ENCODE measurements around the gene SF3B5. TPM values are rescaled to one million over a fixed set of nuclear protein-coding genes. Genes with fewer than 3 reads are reported as not detected.
"Not testable (repeated sequence)": the region's sequence is repeated elsewhere in the genome, so short reads cannot be mapped to it uniquely, and the experiment has no call there.

SF3B5 gene
- polyA plus RNA-seq (ENCODE audit: insufficient read length in 4 of 4) = 100 to 1,000 TPM in 3 of 4 donors, 10 to 100 TPM in 1; 94.7 to 146 (median 122) TPM

GRCh38 chr6:144095134-144096002, at the start of gene SF3B5:
TSS of gene SF3B5 (minus strand) at chr6:144095573. CDS start at chr6:144095497, 76 bp downstream.
- peak; percentile 98 to 99 (median 99) for DNase-seq (ENCODE audit: low read depth in 4 of 4, low spot score in 3 of 4)

GRCh38 chr6:144144996-144145395, 49.6 kb upstream of the SF3B5 start:
- no peak for DNase-seq (ENCODE audit: low read depth in 4 of 4, low spot score in 3 of 4)

GRCh38 chr6:144143878-144144277, 48.5 kb upstream of the SF3B5 start:
- no peak for DNase-seq (ENCODE audit: low read depth in 4 of 4, low spot score in 3 of 4)

GRCh38 chr6:144143106-144143505, 47.7 kb upstream of the SF3B5 start:
- no peak for DNase-seq (ENCODE audit: low read depth in 4 of 4, low spot score in 3 of 4)

GRCh38 chr6:144141470-144141869, 46.1 kb upstream of the SF3B5 start:
- DNase-seq (ENCODE audit: low read depth in 4 of 4, low spot score in 3 of 4) = no peak

GRCh38 chr6:144140867-144141266, 45.5 kb upstream of the SF3B5 start:
- no peak for DNase-seq (ENCODE audit: low read depth in 4 of 4, low spot score in 3 of 4)

- DNase-seq (ENCODE audit: low read depth in 4 of 4, low spot score in 3 of 4) = no peak
Measured at GRCh38 chr6:144139817-144140216, 44.4 kb upstream of the SF3B5 start.

GRCh38 chr6:144138542-144138941, 43.2 kb upstream of the SF3B5 start:
- DNase-seq (ENCODE audit: low read depth in 4 of 4, low spot score in 3 of 4) = no peak

- DNase-seq (ENCODE audit: low read depth in 4 of 4, low spot score in 3 of 4) = no peak
Measured at GRCh38 chr6:144134737-144135136, 39.4 kb upstream of the SF3B5 start.

GRCh38 chr6:144134176-144134575, 38.8 kb upstream of the SF3B5 start:
- no peak for DNase-seq (ENCODE audit: low read depth in 4 of 4, low spot score in 3 of 4)

GRCh38 chr6:144133225-144133821, 38.0 kb upstream of the SF3B5 start:
- DNase-seq (ENCODE audit: low read depth in 4 of 4, low spot score in 3 of 4) = no peak

- not testable (repeated sequence) for DNase-seq (ENCODE audit: low read depth in 4 of 4, low spot score in 3 of 4)
Measured at GRCh38 chr6:144132167-144132690, 36.9 kb upstream of the SF3B5 start.

GRCh38 chr6:144131248-144131709, 35.9 kb upstream of the SF3B5 start:
- DNase-seq (ENCODE audit: low read depth in 4 of 4, low spot score in 3 of 4) = no peak

- DNase-seq (ENCODE audit: low read depth in 4 of 4, low spot score in 3 of 4) = no peak
Measured at GRCh38 chr6:144129469-144129868, 34.1 kb upstream of the SF3B5 start.

- DNase-seq (ENCODE audit: low read depth in 4 of 4, low spot score in 3 of 4) = no peak
Measured at GRCh38 chr6:144127097-144127496, 31.7 kb upstream of the SF3B5 start.

GRCh38 chr6:144123836-144124235, 28.5 kb upstream of the SF3B5 start:
- no peak for DNase-seq (ENCODE audit: low read depth in 4 of 4, low spot score in 3 of 4)

GRCh38 chr6:144123421-144123820, 28.0 kb upstream of the SF3B5 start:
- no peak for DNase-seq (ENCODE audit: low read depth in 4 of 4, low spot score in 3 of 4)

- no peak for DNase-seq (ENCODE audit: low read depth in 4 of 4, low spot score in 3 of 4)
Measured at GRCh38 chr6:144122861-144123260, 27.5 kb upstream of the SF3B5 start.

- DNase-seq (ENCODE audit: low read depth in 4 of 4, low spot score in 3 of 4) = no peak
Measured at GRCh38 chr6:144119376-144119775, 24.0 kb upstream of the SF3B5 start.

GRCh38 chr6:144115219-144115618, 19.8 kb upstream of the SF3B5 start:
- DNase-seq (ENCODE audit: low read depth in 4 of 4, low spot score in 3 of 4) = no peak

GRCh38 chr6:144113366-144113765, 18.0 kb upstream of the SF3B5 start:
- DNase-seq (ENCODE audit: low read depth in 4 of 4, low spot score in 3 of 4) = no peak

- DNase-seq (ENCODE audit: low read depth in 4 of 4, low spot score in 3 of 4) = no peak
Measured at GRCh38 chr6:144110210-144110609, 14.8 kb upstream of the SF3B5 start.

Data from left renal pelvis (tissue), 4 donors.